Naive thymus-derived CD4-positive, alpha-beta T cell (primary cell): Measurements from ENCODE around the gene KLHL41. TPM values are rescaled to one million over a fixed set of nuclear protein-coding genes. Genes with fewer than 3 reads are reported as not detected.
"Not testable (repeated sequence)": the region's sequence is repeated elsewhere in the genome, so short reads cannot be mapped to it uniquely, and the experiment has no call there.

Experiments used
- ATAC-seq: fragments of 150-1000 bp; cut with Tn5 transposase; 2 replicates; pipeline ENCODE4 v1.10.0; 2021; ENCODE audit warnings: mild to moderate bottlenecking, moderate library complexity
- CTCF ChIA-PET: fragments of 350-600 bp; sonication (Branson Sonifier 250); formaldehyde crosslinking; loops from one replicate; lab custom pipeline; 2021; ENCODE audit warnings: antibody characterized with exemption; lab: Charles Lee
- POLR2A ChIA-PET: fragments of 350-600 bp; sonication (Branson Sonifier 250); formaldehyde crosslinking; loops from one replicate; lab custom pipeline; 2021; ENCODE audit warnings: antibody characterized with exemption, inconsistent platforms; lab: Charles Lee
- DNase-seq, 9 donors: peaks; one replicate each; pipeline versions ENCODE4 v3.0.0 to v3.0.0-alpha.2; 2020 to 2022; ENCODE audit warnings: mixed read lengths in 1 of 9
- H3K27ac ChIP-seq: one replicate; pipeline ENCODE4 v1.7.0; 2013; ENCODE audit warnings: mild to moderate bottlenecking, low read depth, low read length, moderate library complexity
- H3K27me3 ChIP-seq, 2 donors: one replicate each; pipeline ENCODE4 v1.7.0; 2013; ENCODE audit warnings: low read length in 2 of 2, mild to moderate bottlenecking in 2 of 2, moderate library complexity in 2 of 2; ENCODE audit not compliant: control insufficient read depth in 2 of 2, insufficient read depth in 2 of 2
- H3K36me3 ChIP-seq, 3 experiments: 1 replicate in 2 of 3; 2 replicates in 1 of 3; pipeline ENCODE4 v1.7.0; 2013; ENCODE audit warnings: low read length in 3 of 3, mild to moderate bottlenecking in 3 of 3, moderate library complexity in 1 of 3; ENCODE audit not compliant: insufficient read depth in 3 of 3, control insufficient read depth in 2 of 3
- H3K4me1 ChIP-seq, 2 donors: one replicate each; pipeline ENCODE4 v1.7.0; 2013; ENCODE audit warnings: low read length in 2 of 2, mild to moderate bottlenecking in 2 of 2, moderate library complexity in 1 of 2; ENCODE audit not compliant: control insufficient read depth in 2 of 2, insufficient read depth in 2 of 2
- H3K4me3 ChIP-seq: 2 replicates; pipeline ENCODE4 v1.7.0; 2013; ENCODE audit warnings: mild to moderate bottlenecking, low read length
- H3K9me3 ChIP-seq, 3 experiments: 1 replicate in 2 of 3; 2 replicates in 1 of 3; pipeline ENCODE4 v1.7.0; 2013; ENCODE audit warnings: low read length in 3 of 3; ENCODE audit not compliant: control insufficient read depth in 2 of 3
- H3K27ac Mint-ChIP-seq, 9 donors: one replicate each; pipeline ENCODE4 v1.8.0; 2020 to 2022; ENCODE audit warnings: mixed read lengths in 9 of 9, mild to moderate bottlenecking in 8 of 9, moderate library complexity in 5 of 9, inconsistent platforms in 2 of 9
- H3K27me3 Mint-ChIP-seq, 5 donors: one replicate each; pipeline ENCODE4 v1.8.0; 2021 to 2022; ENCODE audit warnings: mixed read lengths in 5 of 5, mild to moderate bottlenecking in 1 of 5
- H3K36me3 Mint-ChIP-seq, 5 donors: one replicate each; pipeline ENCODE4 v1.8.0; 2020 to 2022; ENCODE audit warnings: mixed read lengths in 5 of 5, mild to moderate bottlenecking in 3 of 5, inconsistent platforms in 1 of 5
- H3K4me1 Mint-ChIP-seq, 7 donors: one replicate each; pipeline ENCODE4 v1.8.0; 2020 to 2022; ENCODE audit warnings: mixed read lengths in 7 of 7, mild to moderate bottlenecking in 3 of 7, inconsistent platforms in 1 of 7
- H3K4me3 Mint-ChIP-seq, 10 donors: one replicate each; pipeline ENCODE4 v1.8.0; 2020 to 2022; ENCODE audit warnings: mild to moderate bottlenecking in 10 of 10, mixed read lengths in 10 of 10, moderate library complexity in 6 of 10, inconsistent platforms in 2 of 10
- H3K9me3 Mint-ChIP-seq, 11 donors: one replicate each; pipeline ENCODE4 v1.8.0; 2020 to 2022; ENCODE audit warnings: mixed read lengths in 11 of 11, mild to moderate bottlenecking in 4 of 11, inconsistent platforms in 1 of 11, moderate library complexity in 1 of 11
- intact Hi-C, 2 donors: fragments of 100-400 bp; cut with micrococcal nuclease; formaldehyde crosslinking; loops; one replicate each; pipeline ENCODE4 v1.15.1; 2023
- polyA plus RNA-seq, 2 donors: library from polyadenylated mRNA; unstranded; fragments of 300-500 nt; fragmentation: Illumina TruSeq; gene quantifications; one replicate each; pipeline ENCODE4 v1.2.3, GENCODE V29; 2021
- total RNA-seq, 6 experiments: library from RNA in 5 of 6; stranded (reverse) in 5 of 6; gene quantifications; 1 replicate in 5 of 6; 2 replicates in 1 of 6; pipeline ENCODE4 v1.2.3 and lab custom pipeline; 2021 to 2026

Gene KLHL41
- total and polyA plus RNA-seq, 7 experiments from 2014 or later: 0.20 to 1.1 (median 0.46) TPM; not detected in 3

- H3K9me3 Mint-ChIP-seq: peaks cover 0 to 1% (median 0%) of the 10 kb centered on the region in 11 donors
- intact Hi-C loops: loop anchor here in 1 of 2 donors (5.0 to 10.0 kb wide), 2 partner anchors 48 to 269 kb away; partner anchors contain the start of genes BBS5 and SSB
- peak overlapping the region in 1 of 9 donors; percentile 4 for H3K27ac Mint-ChIP-seq
- no peak overlapping the region for H3K4me3 Mint-ChIP-seq
- ATAC-seq (no peak), DNase-seq (no peak)
- Histone ChIP-seq H3K27me3 (no peaks in the 10 kb centered on the region), H3K4me1 (no peaks in the 10 kb centered on the region), H3K36me3 (peaks cover 0 to 7% (median 0%) of the 10 kb centered on the region in 3 experiments), H3K4me3 (no peak overlapping the region), H3K9me3 (no peaks in the 10 kb centered on the region), H3K27ac (no peak overlapping the region)
- ChIA-PET POLR2A (no interaction called here), CTCF (interaction anchor here (0.6 to 1.2 kb wide), 3 partner anchors 9 to 403 kb away, joined by 3 to 4 read pairs (median 3); no protein-coding TSS in a partner anchor)
- H3K36me3 Mint-ChIP-seq: peaks cover 0 to 17% (median 0%) of the 10 kb centered on the region in 5 donors
- no peaks in the 10 kb centered on the region for H3K27me3 Mint-ChIP-seq
- peaks cover 0 to 8% (median 0%) of the 10 kb centered on the region in 7 donors for H3K4me1 Mint-ChIP-seq
Measured at GRCh38 chr2:169525434-169525833, 15.9 kb downstream of the KLHL41 start.

DNA sequence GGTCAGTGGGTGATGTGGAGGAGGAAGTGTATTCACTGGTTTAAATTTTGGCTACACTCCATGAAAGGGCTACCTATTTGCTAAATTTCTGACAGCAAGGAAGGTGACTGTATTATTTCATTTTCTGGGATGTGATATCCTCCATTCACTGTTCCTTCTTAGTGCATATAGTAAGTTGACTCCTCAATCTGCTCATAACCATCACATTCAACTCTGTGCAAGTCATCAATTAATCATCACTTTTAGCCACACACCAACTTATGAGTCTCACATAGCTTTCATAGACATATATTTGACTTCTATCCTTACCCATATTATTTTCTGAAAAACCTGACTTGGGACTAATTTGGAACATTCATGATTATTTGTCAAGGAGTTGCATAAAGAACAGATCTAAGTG is 16.9 kb downstream of the KLHL41 start:
- intact Hi-C loops: loop anchor here in 1 of 2 donors (5.0 to 10.0 kb wide), 2 partner anchors 49 to 268 kb away; partner anchors contain the start of genes BBS5 and SSB
- no peak for DNase-seq
- ChIA-PET POLR2A (no interaction called here), CTCF (interaction anchor here (0.6 kb wide), 1 partner anchor 117 kb away, joined by 3 read pairs; no protein-coding TSS in a partner anchor)
- Histone ChIP-seq H3K4me1 (no peaks in the 10 kb centered on the region), H3K27me3 (no peaks in the 10 kb centered on the region), H3K4me3 (no peak overlapping the region), H3K36me3 (peaks cover 0 to 7% (median 0%) of the 10 kb centered on the region in 3 experiments), H3K27ac (no peak overlapping the region), H3K9me3 (no peaks in the 10 kb centered on the region)
- Mint-ChIP-seq H3K27me3 (no peaks in the 10 kb centered on the region), H3K9me3 (peaks cover 0 to 1% (median 0%) of the 10 kb centered on the region in 11 donors), H3K4me3 (no peak overlapping the region), H3K27ac (no peak overlapping the region), H3K4me1 (peaks cover 0 to 8% (median 0%) of the 10 kb centered on the region in 7 donors), H3K36me3 (peaks cover 0 to 21% (median 0%) of the 10 kb centered on the region in 5 donors)
- ATAC-seq: no peak

DNA sequence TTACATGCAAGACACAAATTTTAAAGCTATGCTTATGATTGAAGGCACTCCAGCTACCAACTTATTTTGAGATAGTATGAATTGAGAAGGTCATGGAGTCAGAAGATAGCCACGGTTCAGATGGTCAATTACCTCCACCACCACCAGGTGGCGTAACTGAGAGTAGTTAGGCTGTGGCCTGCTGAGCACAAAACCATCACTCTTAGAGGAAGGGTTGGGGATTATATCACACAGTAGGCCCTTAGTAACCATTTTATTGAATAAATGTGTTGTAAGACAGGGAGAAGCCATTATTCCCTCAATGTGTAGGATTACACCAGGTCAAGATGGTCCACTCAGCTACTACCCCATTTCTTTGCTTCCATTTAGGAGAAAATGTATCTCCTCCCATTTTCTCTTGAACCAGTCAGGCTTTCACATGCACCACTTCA is 18.8 kb downstream of the KLHL41 start:
- H3K27me3 ChIP-seq: no peaks in the 10 kb centered on the region
- no peak overlapping the region for H3K4me3 ChIP-seq
- H3K9me3 ChIP-seq: no peaks in the 10 kb centered on the region
- no peak overlapping the region for H3K27ac ChIP-seq
- H3K4me1 Mint-ChIP-seq: peaks cover 0 to 8% (median 0%) of the 10 kb centered on the region in 7 donors
- H3K9me3 Mint-ChIP-seq: peaks cover 0 to 1% (median 0%) of the 10 kb centered on the region in 11 donors
- no peaks in the 10 kb centered on the region for H3K27me3 Mint-ChIP-seq
- DNase-seq (peak; percentile 31 to 71 (median 54)), ATAC-seq (peak; percentile 92)
- peak overlapping the region in 4 of 9 donors; percentile 0 to 68 (median 20) for H3K27ac Mint-ChIP-seq
- H3K4me3 Mint-ChIP-seq: no peak overlapping the region
- intact Hi-C loops: loop anchor here (1.0 to 10.0 kb wide), 5 partner anchors 51 to 400 kb away; partner anchors contain the start of genes BBS5 (in 1 of the 2) and SSB (in 1 of the 2)
- no peaks in the 10 kb centered on the region for H3K4me1 ChIP-seq
- peaks cover 0 to 7% (median 0%) of the 10 kb centered on the region in 3 experiments for H3K36me3 ChIP-seq
- ChIA-PET POLR2A (no interaction called here), CTCF (interaction anchor here (0.7 to 1.8 kb wide), 5 partner anchors 19 to 436 kb away, joined by 3 to 10 read pairs (median 4); partner anchors contain the start of gene KLHL41)
- H3K36me3 Mint-ChIP-seq: peaks cover 0 to 15% (median 0%) of the 10 kb centered on the region in 5 donors

- ATAC-seq, H3K36me3 ChIP-seq, H3K27me3 Mint-ChIP-seq, DNase-seq, CTCF ChIA-PET, H3K27me3 ChIP-seq, H3K4me3 Mint-ChIP-seq, H3K4me3 ChIP-seq, intact Hi-C loops, H3K27ac Mint-ChIP-seq, H3K9me3 Mint-ChIP-seq, H3K27ac ChIP-seq, POLR2A ChIA-PET, H3K4me1 Mint-ChIP-seq, H3K9me3 ChIP-seq, H3K4me1 ChIP-seq: not testable (repeated sequence)
- H3K36me3 Mint-ChIP-seq: peaks cover 6 to 18% (median 13%) of the 10 kb centered on the region in 5 donors
Measured at GRCh38 chr2:169539460-169539859, 30.0 kb downstream of the KLHL41 start.

- CTCF ChIA-PET: no interaction called here
- H3K4me1 ChIP-seq: no peaks in the 10 kb centered on the region
Measured at GRCh38 chr2:169540146-169540545, 30.6 kb downstream of the KLHL41 start.

GRCh38 chr2:169542433-169542832 is 32.9 kb downstream of the KLHL41 start:
- no peaks in the 10 kb centered on the region for H3K9me3 Mint-ChIP-seq
- H3K36me3 Mint-ChIP-seq: peaks cover 8 to 32% (median 14%) of the 10 kb centered on the region in 5 donors
- H3K4me3 Mint-ChIP-seq: no peak overlapping the region
- DNase-seq (no peak), ATAC-seq (no peak)
- no peaks in the 10 kb centered on the region for H3K4me1 ChIP-seq
- H3K4me3 ChIP-seq: no peak overlapping the region
- intact Hi-C loops: no loop called here
- ChIA-PET CTCF (no interaction called here), POLR2A (no interaction called here)
- no peaks in the 10 kb centered on the region for H3K4me1 Mint-ChIP-seq
- peaks cover 0 to 14% (median 5%) of the 10 kb centered on the region in 3 experiments for H3K36me3 ChIP-seq
- H3K9me3 ChIP-seq: no peaks in the 10 kb centered on the region
- no peak overlapping the region for H3K27ac Mint-ChIP-seq
- H3K27ac ChIP-seq: no peak overlapping the region
- no peaks in the 10 kb centered on the region for H3K27me3 ChIP-seq
- H3K27me3 Mint-ChIP-seq: no peaks in the 10 kb centered on the region

More at GRCh38 chr2:169540146-169540545, 30.6 kb downstream of the KLHL41 start:
- Mint-ChIP-seq H3K4me3 (no peak overlapping the region), H3K9me3 (no peaks in the 10 kb centered on the region), H3K36me3 (peaks cover 6 to 18% (median 13%) of the 10 kb centered on the region in 5 donors), H3K4me1 (no peaks in the 10 kb centered on the region), H3K27ac (no peak overlapping the region), H3K27me3 (no peaks in the 10 kb centered on the region)
- no peak for DNase-seq
- Histone ChIP-seq H3K9me3 (no peaks in the 10 kb centered on the region), H3K4me3 (no peak overlapping the region), H3K36me3 (peaks cover 0 to 5% (median 3%) of the 10 kb centered on the region in 3 experiments), H3K27ac (no peak overlapping the region), H3K27me3 (no peaks in the 10 kb centered on the region)
- intact Hi-C loops: no loop called here
- no peak for ATAC-seq
- POLR2A ChIA-PET: no interaction called here
